HG02798 (cell line): ENCODE measurements around the gene THSD1.
"Not testable (repeated sequence)": the region's sequence is repeated elsewhere in the genome, so short reads cannot be mapped to it uniquely, and the experiment has no call there.

Experiments
- ATAC-seq: cut with Tn5 transposase; IDR thresholded peaks from one replicate; pipeline ENCODE4 v1.9.1; 2021; ENCODE audit warnings: mild to moderate bottlenecking; ENCODE audit not compliant: unreplicated experiment, poor library complexity

THSD1 gene

GRCh38 chr13:52361225-52361624 is 44.7 kb downstream of the THSD1 start:
- ATAC-seq, result no peak

GRCh38 chr13:52359534-52359933 is 46.4 kb downstream of the THSD1 start:
- ATAC-seq, result no peak

GRCh38 chr13:52356327-52356726 is 49.6 kb downstream of the THSD1 start:
- ATAC-seq, result no peak

- ATAC-seq, result no peak
Observed at GRCh38 chr13:52353193-52353592, 52.8 kb downstream of the THSD1 start.

- peak; percentile 41 for ATAC-seq
Observed at GRCh38 chr13:52348983-52349780, 56.8 kb downstream of the THSD1 start.

GRCh38 chr13:52348071-52348470 is 57.9 kb downstream of the THSD1 start:
- no peak for ATAC-seq

GRCh38 chr13:52345631-52346251 is 60.2 kb downstream of the THSD1 start:
- no peak for ATAC-seq

- no peak for ATAC-seq
Observed at GRCh38 chr13:52345048-52345447, 60.9 kb downstream of the THSD1 start.

- no peak for ATAC-seq
Observed at GRCh38 chr13:52344108-52344507, 61.9 kb downstream of the THSD1 start.

GRCh38 chr13:52342203-52342602 is 63.8 kb downstream of the THSD1 start:
- not testable (repeated sequence) for ATAC-seq

GRCh38 chr13:52337828-52338455 is 68.0 kb downstream of the THSD1 start:
- ATAC-seq, result not testable (repeated sequence)

GRCh38 chr13:52334107-52334506 is 71.9 kb downstream of the THSD1 start:
- ATAC-seq, result not testable (repeated sequence)

- ATAC-seq, result not testable (repeated sequence)
Observed at GRCh38 chr13:52331844-52332243, 74.1 kb downstream of the THSD1 start.
